NOMO-1 (cell line): ENCODE measurements around the gene LRRC70.

Source experiments
- DNase-seq, 2 experiments: peaks; one replicate each; lab custom pipeline; 2025; ENCODE audit not compliant: unreplicated experiment in 2 of 2; lab: John Stamatoyannopoulos, UW

Gene LRRC70

GRCh38 chr5:62572918-62573514, 5.6 kb upstream of the LRRC70 start:
- no peak for DNase-seq

DNA sequence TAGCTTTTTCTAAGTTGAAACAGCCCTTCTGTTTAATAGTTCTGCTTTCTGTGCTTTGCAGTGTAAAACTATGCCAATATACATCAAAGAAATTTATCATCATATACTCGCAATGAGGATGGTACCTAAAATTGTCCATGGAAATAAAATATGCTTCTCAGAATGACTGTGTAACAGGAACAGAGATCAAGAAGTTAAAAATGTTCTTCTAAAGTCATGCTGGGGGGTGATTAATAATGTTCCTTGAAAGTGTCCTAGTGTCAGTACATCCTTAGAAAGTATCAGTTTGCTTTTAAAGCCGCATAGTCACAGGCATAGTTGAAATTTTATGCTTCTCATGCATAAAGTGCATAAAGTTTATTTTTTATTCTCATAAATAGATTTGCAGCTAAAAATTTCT, 4.0 kb upstream of the LRRC70 start:
- no peak for DNase-seq

- no peak for DNase-seq
Measured at GRCh38 chr5:62575066-62575465, 3.6 kb upstream of the LRRC70 start.

- DNase-seq: no peak
Measured at GRCh38 chr5:62575489-62575888, 3.1 kb upstream of the LRRC70 start.

GRCh38 chr5:62576570-62577170, 1.9 kb upstream of the LRRC70 start:
- DNase-seq: no peak

DNA sequence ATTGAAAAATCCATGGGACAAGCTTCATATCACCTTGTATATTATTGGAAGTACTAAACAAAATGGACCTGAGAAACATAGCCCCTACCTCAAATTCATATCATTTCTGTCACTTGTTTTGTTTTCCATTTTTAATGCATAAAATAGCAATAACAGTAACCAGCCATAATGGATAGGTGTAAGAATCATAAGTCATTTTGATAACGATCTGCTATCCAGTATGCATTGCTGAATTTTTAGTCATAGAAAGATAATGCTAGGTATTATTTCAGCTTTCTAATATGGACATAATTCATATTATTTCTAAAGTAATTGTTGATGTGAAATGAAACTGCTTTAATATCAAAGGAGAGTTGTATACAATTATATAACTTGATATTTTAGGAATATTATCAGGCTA, 1.1 kb upstream of the LRRC70 start:
- DNase-seq: no peak

- DNase-seq: no peak
Measured at GRCh38 chr5:62579761-62580160, 1.1 kb downstream of the LRRC70 start.

- DNase-seq: no peak
Measured at GRCh38 chr5:62581836-62582597, 3.4 kb downstream of the LRRC70 start.

GRCh38 chr5:62584391-62584790, 5.8 kb downstream of the LRRC70 start:
- DNase-seq: no peak

DNA sequence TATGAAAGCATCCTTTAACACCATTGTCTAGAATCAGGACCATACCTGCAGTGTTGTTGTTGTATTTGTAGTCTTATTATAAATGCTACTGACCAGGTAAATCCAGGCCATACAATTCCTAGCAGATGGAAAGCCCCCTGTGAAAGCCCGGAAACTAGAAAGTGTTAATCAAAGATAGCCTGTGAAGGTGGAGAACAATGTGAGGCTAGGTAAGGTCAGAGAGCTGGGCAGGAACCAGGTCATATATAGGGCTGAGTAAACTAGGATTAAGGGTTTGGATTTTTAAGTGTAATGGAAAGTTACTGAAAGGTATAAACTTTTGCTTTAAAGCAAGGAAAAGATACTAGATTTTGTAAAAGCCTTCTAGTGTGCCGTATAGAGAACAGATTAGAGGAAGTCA, 6.7 kb downstream of the LRRC70 start:
- DNase-seq: no peak

GRCh38 chr5:62585751-62586150, 7.1 kb downstream of the LRRC70 start:
- DNase-seq: no peak

- DNase-seq: peak; percentile 32 to 77
Measured at GRCh38 chr5:62587737-62588136, 9.1 kb downstream of the LRRC70 start.

- no peak for DNase-seq
Measured at GRCh38 chr5:62588668-62589067, 10.0 kb downstream of the LRRC70 start.

DNA sequence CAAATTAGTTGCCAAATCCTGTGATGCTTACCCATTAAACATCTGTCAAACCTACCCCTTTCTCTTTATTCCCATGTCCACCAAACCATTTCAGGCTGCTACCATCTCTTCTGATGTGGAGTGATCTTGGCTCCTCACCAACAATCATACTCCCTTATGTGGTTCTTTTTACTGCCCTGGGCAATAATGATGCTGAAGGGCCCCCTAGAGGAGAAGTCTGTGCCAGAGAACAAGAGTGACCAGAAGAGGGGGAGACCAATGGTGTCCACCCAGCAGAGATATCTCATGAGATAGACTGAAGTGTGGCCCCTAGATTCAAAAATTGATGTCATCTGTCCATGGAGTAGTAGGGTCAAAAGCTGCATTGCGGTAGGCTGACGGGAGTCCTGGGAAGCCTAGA, 10.9 kb downstream of the LRRC70 start:
- no peak for DNase-seq

DNA sequence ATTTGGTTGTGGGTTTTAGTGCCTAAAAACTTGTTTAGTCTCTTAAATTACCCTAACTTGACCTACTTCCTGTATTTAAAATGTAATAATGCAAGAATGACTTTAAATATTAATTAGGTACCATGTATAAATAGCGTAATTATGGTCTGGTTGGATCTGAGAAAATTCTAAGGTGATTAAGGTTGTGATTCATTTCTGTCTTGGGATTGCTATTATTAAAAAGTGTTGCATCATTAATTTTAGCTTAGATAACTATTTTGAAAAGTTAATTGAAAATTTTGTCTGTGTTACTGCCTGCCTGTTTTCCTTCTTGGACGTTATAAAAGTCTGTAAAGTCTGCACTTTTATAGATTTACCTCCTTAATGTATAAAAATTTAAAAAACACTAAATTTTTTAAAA, 11.8 kb downstream of the LRRC70 start:
- no peak for DNase-seq

DNA sequence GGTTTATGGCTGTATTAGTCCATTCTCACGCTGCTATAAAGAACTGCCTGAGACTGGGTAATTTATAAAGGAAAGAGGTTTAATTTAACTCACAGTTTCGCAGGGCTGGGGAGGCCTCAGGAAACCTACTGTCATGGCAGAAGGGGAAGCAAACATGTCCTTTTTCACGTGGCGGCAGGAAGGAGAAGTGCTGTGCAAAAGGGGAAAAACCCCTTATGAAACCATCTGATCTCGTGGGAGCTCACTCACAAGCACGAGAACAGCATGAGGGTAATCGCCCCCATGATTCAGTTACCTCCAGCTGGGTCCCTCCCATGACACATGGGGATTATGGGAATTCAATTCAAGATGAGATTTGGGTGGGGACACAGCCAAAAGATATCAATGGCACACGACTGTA, 13.9 kb downstream of the LRRC70 start:
- DNase-seq: peak in 1 of 2 experiments; percentile 18

DNA sequence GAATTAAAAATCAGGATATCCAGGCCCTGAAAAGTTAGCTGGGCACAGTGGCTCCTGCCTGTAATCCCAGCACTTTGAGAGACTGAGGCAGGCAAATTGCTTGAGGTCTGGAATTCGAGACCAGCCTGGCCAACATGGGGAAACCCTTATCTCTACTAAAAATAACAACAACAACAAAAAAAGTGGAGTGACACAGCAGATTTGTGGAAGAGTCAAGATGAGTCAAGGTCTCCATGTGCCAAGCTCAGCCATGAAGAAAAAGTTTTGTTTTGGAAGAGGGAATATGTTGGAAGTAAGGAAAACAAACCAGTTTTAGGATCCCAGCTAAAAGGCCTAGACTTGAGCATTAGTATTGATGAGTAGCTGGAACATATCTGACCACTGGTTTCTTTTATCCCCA, 14.7 kb downstream of the LRRC70 start:
- DNase-seq: no peak

- no peak for DNase-seq
Measured at GRCh38 chr5:62594364-62594984, 15.9 kb downstream of the LRRC70 start.

- no peak for DNase-seq
Measured at GRCh38 chr5:62596096-62596495, 17.5 kb downstream of the LRRC70 start.

GRCh38 chr5:62596691-62597090, 18.1 kb downstream of the LRRC70 start:
- no peak for DNase-seq

GRCh38 chr5:62597314-62597713, 18.7 kb downstream of the LRRC70 start:
- DNase-seq: no peak
